GM18873 (cell line): ENCODE results near the gene MCF2L2.
"Not testable (repeated sequence)": the region's sequence is repeated elsewhere in the genome, so short reads cannot be mapped to it uniquely, and the experiment has no call there.

Experiments used
- ATAC-seq: cut with Tn5 transposase; IDR thresholded peaks from one replicate; pipeline ENCODE4 v1.9.1; 2021; ENCODE audit warnings: mild to moderate bottlenecking, moderate library complexity, moderate number of reproducible peaks; ENCODE audit not compliant: unreplicated experiment, low FRiP score

Gene MCF2L2

GRCh38 chr3:183377307-183377959 lies 51.0 kb downstream of the MCF2L2 start:
- ATAC-seq = no peak

DNA sequence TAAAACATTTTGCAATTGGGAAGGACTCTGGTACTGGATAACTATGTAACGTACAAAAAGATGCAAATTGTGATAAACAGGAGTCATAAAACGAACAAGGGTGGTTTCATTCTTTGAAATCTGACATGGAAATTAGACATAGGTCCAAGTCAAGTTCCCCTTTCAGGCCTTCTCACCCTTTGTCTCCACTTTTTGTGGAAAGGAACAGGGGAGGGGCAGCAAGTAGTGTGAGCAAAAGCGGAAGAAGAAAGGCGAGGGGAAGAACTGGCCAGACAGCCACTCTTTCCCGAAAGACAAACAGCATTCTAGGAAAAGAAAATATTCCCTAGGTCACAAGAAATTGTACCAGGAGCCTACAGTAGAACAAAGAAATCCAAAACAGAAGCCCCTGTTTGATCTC lies 52.6 kb downstream of the MCF2L2 start:
- ATAC-seq = no peak

DNA sequence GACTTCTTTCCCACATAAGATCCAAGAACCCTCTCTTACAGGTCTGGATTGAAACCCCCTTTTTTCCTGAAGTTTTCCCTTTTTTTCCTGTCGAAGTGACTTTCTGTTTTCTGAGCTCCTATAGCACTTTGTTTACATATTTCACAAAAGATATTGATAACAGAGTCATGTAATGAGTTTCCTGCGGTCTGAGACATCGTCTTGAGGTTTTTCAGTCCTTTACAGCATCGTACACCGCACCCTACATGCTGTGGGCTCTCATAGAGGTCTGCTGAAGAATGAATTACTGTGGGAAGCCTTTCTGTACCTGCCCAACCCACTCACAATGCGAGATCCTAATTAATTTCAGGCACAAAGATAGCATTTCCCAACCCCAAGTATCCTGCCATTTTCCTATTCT lies 53.1 kb downstream of the MCF2L2 start:
- ATAC-seq = no peak

GRCh38 chr3:183372911-183373310 lies 55.5 kb downstream of the MCF2L2 start:
- ATAC-seq = no peak

DNA sequence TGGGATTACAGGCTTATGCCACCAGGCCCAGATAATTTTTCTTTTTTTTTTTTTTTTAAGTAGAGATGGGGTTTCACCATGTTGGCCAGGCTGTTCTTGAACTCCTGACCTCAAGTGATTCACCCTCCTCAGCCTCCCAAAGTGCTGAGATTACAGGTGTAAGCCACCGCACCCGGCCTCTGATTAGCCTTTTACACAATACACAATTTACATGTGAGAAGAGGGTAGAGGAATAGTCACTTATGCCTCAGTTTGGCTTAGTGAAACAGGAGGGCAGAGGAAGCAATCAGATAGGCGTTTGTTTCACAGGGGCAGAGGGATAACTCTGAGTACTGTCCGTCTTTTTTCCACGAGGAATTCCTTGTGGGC lies 56.8 kb downstream of the MCF2L2 start:
- ATAC-seq = not testable (repeated sequence)

DNA sequence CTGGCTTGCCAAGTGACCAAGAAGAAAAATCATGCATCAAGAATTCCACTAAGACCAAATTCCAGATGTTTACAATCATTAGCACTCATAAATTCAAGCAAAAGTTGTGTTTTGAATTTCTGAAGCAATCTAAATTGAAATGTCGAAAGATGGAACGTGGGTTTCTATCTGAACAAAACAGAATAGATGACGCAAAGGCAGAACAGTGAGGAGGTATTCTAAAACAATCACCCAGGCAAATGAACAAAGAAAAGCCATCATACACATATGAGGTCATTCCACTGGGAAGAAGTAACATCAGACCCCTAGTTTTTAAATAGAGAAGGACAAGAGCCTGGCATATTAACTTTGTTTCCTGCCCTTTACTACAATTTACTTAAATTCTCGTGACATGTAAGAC lies 58.0 kb downstream of the MCF2L2 start:
- ATAC-seq = no peak

DNA sequence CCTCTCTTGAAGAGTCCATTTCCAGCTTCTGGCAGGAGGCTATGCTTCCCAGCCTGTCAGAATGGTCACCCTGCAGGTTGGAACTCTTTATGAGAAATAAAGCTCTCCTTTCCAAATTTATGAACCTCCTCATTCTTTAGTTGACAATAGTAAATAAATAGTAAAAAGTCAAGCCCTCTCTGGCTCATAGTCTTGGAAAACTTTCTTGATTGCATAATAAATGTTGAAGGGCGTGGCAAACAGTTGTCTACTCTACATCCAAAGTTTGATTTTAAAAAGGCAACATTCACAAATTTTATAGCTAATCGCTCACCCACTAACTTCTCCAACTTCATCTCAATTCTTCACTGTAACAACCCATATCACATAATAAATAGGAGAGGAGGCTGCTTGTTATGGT lies 58.8 kb downstream of the MCF2L2 start:
- ATAC-seq = no peak

DNA sequence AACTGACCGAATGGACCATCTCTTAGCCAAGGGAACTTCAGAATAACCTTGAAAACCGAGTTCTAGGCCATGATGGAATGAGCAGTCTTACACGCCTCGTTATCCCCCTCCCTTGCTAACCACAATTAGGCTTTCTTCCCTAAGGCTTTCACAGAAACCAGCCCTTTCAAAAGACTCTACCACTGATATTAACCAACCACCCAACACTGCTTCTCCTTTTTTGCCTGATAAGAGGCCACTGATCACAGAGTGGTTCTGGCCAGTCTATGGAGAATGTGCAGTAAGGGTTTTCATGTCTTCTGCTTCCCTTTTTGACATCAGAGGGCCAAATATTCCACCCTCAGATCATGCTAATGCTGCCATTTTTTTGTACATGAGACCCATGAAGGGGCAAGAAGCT lies 59.3 kb downstream of the MCF2L2 start:
- ATAC-seq = no peak

DNA sequence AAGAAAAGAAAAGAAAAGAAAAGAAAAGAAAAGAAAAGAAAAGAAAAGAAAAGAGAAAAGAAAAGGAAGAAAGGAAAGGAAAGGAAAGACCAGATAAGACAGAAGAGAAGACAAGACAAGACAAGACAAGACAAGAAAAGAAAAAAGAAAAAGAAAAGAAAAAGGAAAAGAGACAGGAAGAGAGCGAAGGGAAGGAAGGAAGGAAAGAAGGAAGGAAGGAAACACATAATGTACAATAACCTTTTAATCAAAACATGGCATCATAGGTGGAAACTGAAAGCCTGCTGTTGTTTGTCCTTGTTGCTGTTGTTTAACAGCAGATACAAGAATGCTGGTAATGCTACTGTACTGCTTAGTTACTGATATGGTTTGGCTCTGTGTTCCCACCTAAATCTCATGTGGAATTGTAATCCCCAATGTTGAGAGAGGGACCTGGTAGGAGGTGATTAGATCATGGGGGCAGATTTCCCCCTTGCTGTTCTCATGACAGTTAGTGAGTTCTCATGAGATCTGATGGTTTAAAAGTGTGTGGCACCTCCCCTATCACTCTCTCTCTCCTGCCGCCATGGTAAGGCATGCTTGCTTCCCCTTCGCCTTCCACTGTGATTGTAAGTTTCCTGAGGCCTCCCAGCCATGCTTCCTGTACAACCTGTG lies 67.3 kb downstream of the MCF2L2 start:
- no peak for ATAC-seq

- ATAC-seq = no peak
Measured at GRCh38 chr3:183359036-183359435, 69.4 kb downstream of the MCF2L2 start.

- no peak for ATAC-seq
Measured at GRCh38 chr3:183357564-183358079, 70.8 kb downstream of the MCF2L2 start.

DNA sequence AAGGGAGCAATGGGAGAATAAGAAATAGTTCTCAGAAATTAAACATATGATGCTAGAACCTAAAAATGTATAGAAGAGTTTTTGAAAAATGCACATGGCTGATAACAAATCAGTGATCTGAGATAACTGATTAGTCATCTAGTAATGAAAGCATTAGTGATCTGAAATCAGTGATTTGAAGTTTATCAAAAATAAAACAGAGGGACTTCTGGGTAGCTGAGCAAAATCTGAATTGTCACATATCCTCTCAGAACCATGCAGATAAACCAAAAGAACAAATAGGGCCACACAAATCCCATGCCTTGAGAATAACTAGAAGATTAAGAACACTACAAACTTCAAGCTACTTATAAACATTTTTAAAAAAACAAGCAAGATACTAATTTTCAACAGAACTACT lies 71.5 kb downstream of the MCF2L2 start:
- no peak for ATAC-seq

GRCh38 chr3:183354874-183355273 lies 73.5 kb downstream of the MCF2L2 start:
- no peak for ATAC-seq

DNA sequence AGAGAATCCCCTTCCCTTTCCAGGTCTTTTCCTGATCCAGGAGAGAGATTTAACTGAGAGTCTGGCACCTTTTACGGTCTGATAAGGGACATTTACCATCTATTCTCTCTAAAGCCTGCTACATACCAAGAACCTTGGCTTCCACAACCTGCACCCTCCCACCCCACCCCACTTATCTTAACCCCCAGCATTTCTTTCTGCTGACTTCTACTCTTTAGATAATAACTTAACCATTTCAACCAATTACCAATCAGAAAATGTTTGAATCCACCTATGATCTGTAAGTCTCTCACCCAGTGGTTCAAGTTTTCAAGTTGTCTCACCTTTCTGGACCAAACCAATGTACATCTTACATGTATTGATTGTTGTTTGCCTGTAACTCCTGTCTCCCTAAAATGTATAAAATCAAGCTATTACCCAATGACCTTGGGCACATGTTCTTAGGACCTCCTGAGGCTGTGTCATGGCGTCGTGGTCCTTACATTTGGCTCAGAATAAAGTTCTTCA lies 74.0 kb downstream of the MCF2L2 start:
- no peak for ATAC-seq

DNA sequence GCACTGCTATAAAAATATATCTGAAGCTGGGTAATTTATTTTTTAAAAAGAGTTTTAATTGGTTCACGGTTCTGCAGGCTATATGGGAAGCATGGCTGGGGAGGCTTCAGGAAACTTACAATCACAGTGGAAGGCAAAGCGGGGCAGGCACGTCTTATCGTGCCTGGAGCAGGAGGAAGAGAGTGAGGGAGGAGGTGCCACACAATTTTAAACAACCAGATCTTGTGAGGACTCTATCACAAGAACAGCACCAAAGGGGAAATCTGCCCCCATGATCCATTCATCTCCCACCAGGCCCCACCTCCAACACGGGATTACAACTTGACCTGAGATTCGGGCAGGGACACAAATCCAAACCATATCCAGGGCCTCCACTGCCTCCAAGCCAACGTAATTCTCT lies 75.0 kb downstream of the MCF2L2 start:
- no peak for ATAC-seq

GRCh38 chr3:183350164-183350563 lies 78.3 kb downstream of the MCF2L2 start:
- ATAC-seq = no peak

- ATAC-seq = no peak
Measured at GRCh38 chr3:183349421-183350157, 78.8 kb downstream of the MCF2L2 start.

DNA sequence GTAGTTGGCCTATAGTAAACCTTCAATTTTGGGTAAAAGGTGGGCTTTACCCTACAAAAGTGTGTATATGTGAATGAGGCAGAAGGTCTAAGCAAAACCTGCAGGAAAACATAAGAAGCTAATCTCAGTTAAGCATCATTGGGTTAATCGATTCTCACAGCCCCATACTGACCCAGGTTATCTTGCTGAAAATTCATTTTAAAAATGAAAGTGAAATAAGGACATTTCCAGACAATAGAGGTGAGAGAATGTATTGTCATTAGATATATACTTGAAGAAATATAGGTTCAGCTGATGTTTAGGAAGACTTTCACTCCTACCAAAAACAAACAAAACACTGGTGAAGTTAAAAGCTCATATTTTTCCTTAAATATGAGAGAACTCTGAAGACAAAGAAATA lies 85.6 kb downstream of the MCF2L2 start:
- ATAC-seq = no peak

DNA sequence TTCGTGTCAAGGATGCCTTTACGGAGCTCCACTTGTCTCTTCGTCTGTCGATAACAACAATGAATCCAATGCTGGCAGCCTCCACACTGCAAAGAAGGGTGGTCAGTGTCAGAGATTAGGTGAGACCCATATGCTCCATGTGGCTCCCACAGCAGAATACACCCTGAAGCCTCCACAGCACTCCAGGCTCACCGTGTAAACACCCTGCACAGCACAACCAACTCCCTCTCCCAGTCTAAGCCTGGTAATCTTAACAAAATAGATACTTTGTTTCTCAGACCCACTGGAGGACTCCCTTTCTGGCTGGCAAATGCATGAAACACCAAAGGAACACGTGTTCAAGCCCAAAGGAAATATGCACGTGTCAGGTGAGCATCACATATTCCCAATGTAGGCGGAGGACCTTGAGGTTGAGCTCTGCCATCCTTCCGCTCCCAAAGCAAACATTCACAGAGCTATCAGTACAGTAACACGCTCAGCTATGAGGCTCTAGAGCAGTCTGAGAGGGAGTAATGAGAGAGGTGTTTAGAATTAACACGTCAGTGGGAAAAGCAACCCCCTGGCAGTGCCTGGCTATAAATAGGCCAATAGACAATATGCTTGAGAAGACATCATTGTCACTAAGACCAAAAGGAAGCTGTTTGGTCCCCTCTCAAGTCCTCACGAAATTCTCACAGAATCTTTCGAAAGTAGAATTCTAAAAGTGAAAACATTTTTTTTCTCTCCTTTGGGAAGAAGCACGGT lies 86.7 kb downstream of the MCF2L2 start:
- no peak for ATAC-seq

- ATAC-seq = no peak
Measured at GRCh38 chr3:183340222-183340621, 88.2 kb downstream of the MCF2L2 start.
